Ecto neural progenitor cell (in vitro differentiated cells): ENCODE measurements around the gene KIR2DL3.
"Not testable (repeated sequence)": the region's sequence is repeated elsewhere in the genome, so short reads cannot be mapped to it uniquely, and the experiment has no call there.

Experiments used
- DNase-seq: peaks from one replicate; pipeline ENCODE4 v3.0.0-alpha.2; 2018; ENCODE audit warnings: low spot score

KIR2DL3 gene

GRCh38 chr19:54738306-54738705, at the start of gene KIR2DL3:
KIR2DL3 (plus strand) TSS chr19:54738513; CDS start chr19:54738546, 33 bp downstream.
- not testable (repeated sequence) for DNase-seq

- DNase-seq, result no peak
Observed at GRCh38 chr19:54691582-54692297, 46.6 kb upstream of the KIR2DL3 start.

- no peak for DNase-seq
Observed at GRCh38 chr19:54692298-54692615, 46.1 kb upstream of the KIR2DL3 start.

GRCh38 chr19:54694648-54695047, 43.7 kb upstream of the KIR2DL3 start:
- DNase-seq, result no peak

- DNase-seq, result no peak
Observed at GRCh38 chr19:54696117-54696548, 42.2 kb upstream of the KIR2DL3 start.

GRCh38 chr19:54696766-54697165, 41.5 kb upstream of the KIR2DL3 start:
- DNase-seq, result no peak

- not testable (repeated sequence) for DNase-seq
Observed at GRCh38 chr19:54697716-54698115, 40.6 kb upstream of the KIR2DL3 start.

GRCh38 chr19:54704928-54705327, 33.4 kb upstream of the KIR2DL3 start:
- DNase-seq, result no peak

GRCh38 chr19:54707962-54708361, 30.4 kb upstream of the KIR2DL3 start:
- DNase-seq, result no peak

- DNase-seq, result no peak
Observed at GRCh38 chr19:54708781-54709180, 29.5 kb upstream of the KIR2DL3 start.

GRCh38 chr19:54709212-54709948, 28.9 kb upstream of the KIR2DL3 start:
- DNase-seq, result no peak

- DNase-seq, result not testable (repeated sequence)
Observed at GRCh38 chr19:54709956-54710355, 28.4 kb upstream of the KIR2DL3 start.

- DNase-seq, result no peak
Observed at GRCh38 chr19:54724142-54724541, 14.2 kb upstream of the KIR2DL3 start, which contains the start of gene KIR3DL3. KIR3DL3 (plus strand) TSS chr19:54724442; CDS start chr19:54724497, 55 bp downstream.

GRCh38 chr19:54724644-54725043, 13.7 kb upstream of the KIR2DL3 start:
- DNase-seq, result no peak

- no peak for DNase-seq
Observed at GRCh38 chr19:54725321-54725720, 13.0 kb upstream of the KIR2DL3 start.

GRCh38 chr19:54727562-54727961, 10.8 kb upstream of the KIR2DL3 start:
- DNase-seq, result no peak

GRCh38 chr19:54728167-54728566, 10.1 kb upstream of the KIR2DL3 start:
- DNase-seq, result no peak

- no peak for DNase-seq
Observed at GRCh38 chr19:54729416-54730188, 8.7 kb upstream of the KIR2DL3 start.

GRCh38 chr19:54731191-54731590, 7.1 kb upstream of the KIR2DL3 start:
- DNase-seq, result no peak

- DNase-seq, result no peak
Observed at GRCh38 chr19:54738715-54739114, 402 bp downstream of the KIR2DL3 start.

GRCh38 chr19:54739587-54740497, 1.5 kb downstream of the KIR2DL3 start:
- no peak for DNase-seq

GRCh38 chr19:54741950-54742349, 3.6 kb downstream of the KIR2DL3 start:
- DNase-seq, result not testable (repeated sequence)
